ENCODE results near the gene CMBL. TPM values are rescaled to one million over a fixed set of nuclear protein-coding genes. Genes with fewer than 3 reads are reported as not detected.

The CMBL gene
- total RNA-seq, 1 donor from 2014 or later, result 20.5 TPM

DNA sequence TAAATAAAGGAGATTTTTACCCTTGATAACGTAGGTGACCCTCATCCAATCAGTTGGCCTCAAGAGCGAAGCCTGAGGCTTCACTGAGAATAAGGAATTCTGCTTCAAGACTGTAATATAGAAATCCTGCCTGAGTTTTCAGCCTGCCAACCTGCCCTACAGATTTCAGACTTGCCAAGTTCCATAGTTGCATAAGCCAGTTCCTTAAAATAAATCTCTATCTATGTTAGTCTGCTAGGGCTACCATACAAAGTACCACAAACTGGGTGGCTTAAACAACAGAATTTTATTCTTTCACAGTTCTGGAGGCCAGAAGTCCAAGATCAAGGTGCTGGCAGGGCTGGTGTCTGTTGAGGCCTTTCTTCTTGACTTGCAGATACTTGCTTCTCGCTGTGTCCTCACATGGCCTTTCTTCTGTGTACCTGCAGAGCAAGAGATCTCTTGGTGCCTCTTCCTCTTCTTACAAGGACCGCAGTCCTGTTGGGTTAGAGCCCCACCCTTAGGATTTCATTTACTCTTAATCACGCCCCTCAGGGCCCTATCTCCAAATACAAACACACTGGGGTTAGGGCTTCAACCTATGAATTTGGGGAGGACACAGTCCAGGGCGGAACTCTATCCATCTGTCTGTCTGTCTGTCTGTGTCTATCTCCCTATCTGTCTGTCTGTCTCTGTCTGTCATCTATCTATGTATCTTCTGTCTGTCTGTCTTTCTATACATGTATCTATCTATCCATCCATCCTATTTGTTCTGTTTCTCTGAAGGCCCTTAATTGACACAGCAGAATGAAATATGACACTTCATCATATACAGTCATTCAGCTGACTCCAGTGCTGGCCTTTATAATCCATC is 17.0 kb upstream of the CMBL start:
- Mint-ChIP-seq H3K9me3 (ENCODE audit: low read depth) (no peaks in the 10 kb centered on the region), H3K27ac (ENCODE audit: unreplicated experiment) (no peak overlapping the region), H3K27me3 (ENCODE audit: low read depth) (no peaks in the 10 kb centered on the region), H3K4me3 (ENCODE audit: unreplicated experiment) (no peak overlapping the region), H3K36me3 (ENCODE audit: low read depth) (no peaks in the 10 kb centered on the region), H3K4me1 (ENCODE audit: low read depth) (peaks cover 30% of the 10 kb centered on the region)
- TF ChIP-seq, protein P1, sequence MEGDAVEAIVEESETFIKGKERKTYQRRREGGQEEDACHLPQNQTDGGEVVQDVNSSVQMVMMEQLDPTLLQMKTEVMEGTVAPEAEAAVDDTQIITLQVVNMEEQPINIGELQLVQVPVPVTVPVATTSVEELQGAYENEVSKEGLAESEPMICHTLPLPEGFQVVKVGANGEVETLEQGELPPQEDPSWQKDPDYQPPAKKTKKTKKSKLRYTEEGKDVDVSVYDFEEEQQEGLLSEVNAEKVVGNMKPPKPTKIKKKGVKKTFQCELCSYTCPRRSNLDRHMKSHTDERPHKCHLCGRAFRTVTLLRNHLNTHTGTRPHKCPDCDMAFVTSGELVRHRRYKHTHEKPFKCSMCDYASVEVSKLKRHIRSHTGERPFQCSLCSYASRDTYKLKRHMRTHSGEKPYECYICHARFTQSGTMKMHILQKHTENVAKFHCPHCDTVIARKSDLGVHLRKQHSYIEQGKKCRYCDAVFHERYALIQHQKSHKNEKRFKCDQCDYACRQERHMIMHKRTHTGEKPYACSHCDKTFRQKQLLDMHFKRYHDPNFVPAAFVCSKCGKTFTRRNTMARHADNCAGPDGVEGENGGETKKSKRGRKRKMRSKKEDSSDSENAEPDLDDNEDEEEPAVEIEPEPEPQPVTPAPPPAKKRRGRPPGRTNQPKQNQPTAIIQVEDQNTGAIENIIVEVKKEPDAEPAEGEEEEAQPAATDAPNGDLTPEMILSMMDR (IDR thresholded peaks at IDR 0.05), result no peak
- no peak for DNase-seq (ENCODE audit: low spot score)

DNA sequence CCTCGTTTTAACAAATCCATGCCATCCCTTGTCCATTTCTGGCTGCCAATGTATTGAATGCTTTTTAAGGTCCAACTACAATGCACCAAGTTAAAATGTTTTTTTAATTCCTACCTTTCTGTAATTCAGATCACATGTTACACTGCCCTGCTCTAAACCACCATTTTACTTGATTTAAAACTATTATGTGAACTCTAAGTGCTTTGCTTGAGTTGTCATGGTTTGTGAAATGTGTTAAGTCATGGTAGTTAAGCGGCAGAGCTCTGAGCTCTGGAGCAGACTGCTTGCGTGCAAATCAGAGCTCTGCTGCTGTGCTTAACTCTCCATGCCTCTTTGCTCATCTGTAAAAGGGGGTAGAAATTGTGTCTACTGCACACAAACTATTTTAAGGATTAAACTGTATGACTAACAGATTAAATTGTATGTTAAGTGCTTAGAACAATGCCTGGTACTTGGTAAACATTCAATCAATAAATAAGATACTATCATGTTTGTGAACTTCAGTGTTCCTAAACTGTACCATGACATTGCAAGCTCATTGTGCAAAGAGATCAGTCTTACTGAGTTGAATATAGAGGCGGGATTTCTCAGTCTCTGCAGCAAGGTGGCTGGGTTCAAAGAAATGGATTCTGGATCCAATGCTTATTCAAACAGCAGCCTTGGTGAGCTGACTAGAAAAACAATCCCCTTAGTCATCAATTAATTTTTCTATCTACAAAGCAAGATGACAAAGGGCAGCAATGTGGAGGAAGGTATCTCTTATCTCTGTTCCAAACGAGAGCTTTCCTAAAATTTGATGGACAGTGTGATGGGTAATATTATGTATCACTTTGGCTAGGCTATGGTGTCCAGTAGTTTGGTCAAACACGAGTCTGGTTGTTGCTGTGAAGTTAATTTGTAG is 16.1 kb upstream of the CMBL start:
- H3K4me3 Mint-ChIP-seq (ENCODE audit: unreplicated experiment), result no peak overlapping the region
- H3K27me3 Mint-ChIP-seq (ENCODE audit: low read depth), result no peaks in the 10 kb centered on the region
- H3K9me3 Mint-ChIP-seq (ENCODE audit: low read depth), result no peaks in the 10 kb centered on the region
- TF ChIP-seq, protein P1 (IDR thresholded peaks at IDR 0.05), result no peak
- no peaks in the 10 kb centered on the region for H3K36me3 Mint-ChIP-seq (ENCODE audit: low read depth)
- no peak for DNase-seq (ENCODE audit: low spot score)
- no peak overlapping the region for H3K27ac Mint-ChIP-seq (ENCODE audit: unreplicated experiment)
- H3K4me1 Mint-ChIP-seq (ENCODE audit: low read depth), result peaks cover 21% of the 10 kb centered on the region

DNA sequence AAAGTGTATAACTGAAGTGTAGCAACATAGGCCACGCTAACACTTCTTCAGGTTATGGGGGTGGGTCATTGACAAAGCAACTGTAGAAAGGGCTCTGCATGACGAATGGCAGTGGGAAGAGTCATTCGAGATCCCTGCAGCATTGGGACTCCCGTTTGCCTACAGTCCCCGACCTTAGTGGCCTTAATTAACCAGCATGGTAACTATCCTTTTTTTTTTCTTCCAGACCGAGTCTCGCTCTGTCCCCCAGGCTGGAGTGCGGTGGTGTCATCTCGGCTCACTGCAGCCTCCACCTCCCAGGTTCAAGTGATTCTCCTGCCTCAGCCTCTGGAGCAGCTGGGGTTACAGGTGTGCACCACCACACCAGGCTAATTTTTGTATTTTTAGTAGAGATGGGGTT is 14.2 kb upstream of the CMBL start:
- Mint-ChIP-seq H3K36me3 (ENCODE audit: low read depth) (peaks cover 1% of the 10 kb centered on the region), H3K4me1 (ENCODE audit: low read depth) (peaks cover 14% of the 10 kb centered on the region), H3K4me3 (ENCODE audit: unreplicated experiment) (no peak overlapping the region), H3K27ac (ENCODE audit: unreplicated experiment) (no peak overlapping the region), H3K27me3 (ENCODE audit: low read depth) (no peaks in the 10 kb centered on the region), H3K9me3 (ENCODE audit: low read depth) (no peaks in the 10 kb centered on the region)
- TF ChIP-seq, protein P1 (IDR thresholded peaks at IDR 0.05), result no peak
- no peak for DNase-seq (ENCODE audit: low spot score)

DNA sequence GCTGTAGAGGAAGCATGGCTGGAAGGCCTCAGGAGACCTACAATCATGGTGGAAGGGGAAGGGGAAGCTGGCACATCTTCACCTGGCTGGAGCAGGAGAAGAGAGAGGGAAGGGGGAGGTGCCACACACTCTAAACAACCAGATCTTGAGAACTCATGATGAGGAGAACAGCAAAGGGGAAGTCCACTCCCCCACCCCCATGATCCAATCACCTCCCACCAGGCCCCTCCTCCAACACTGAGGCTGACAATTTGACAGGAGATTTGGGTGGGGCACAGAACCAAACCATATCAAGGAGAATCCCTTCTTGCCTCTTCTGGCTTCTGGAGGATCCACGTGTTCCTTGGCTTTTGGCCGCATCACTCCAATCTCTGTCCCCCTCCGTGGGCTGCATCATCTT is 13.1 kb upstream of the CMBL start:
- no peak overlapping the region for H3K4me3 Mint-ChIP-seq (ENCODE audit: unreplicated experiment)
- TF ChIP-seq, protein P1 (IDR thresholded peaks at IDR 0.05), result no peak
- H3K36me3 Mint-ChIP-seq (ENCODE audit: low read depth), result peaks cover 1% of the 10 kb centered on the region
- H3K4me1 Mint-ChIP-seq (ENCODE audit: low read depth), result peaks cover 14% of the 10 kb centered on the region
- no peaks in the 10 kb centered on the region for H3K9me3 Mint-ChIP-seq (ENCODE audit: low read depth)
- no peak overlapping the region for H3K27ac Mint-ChIP-seq (ENCODE audit: unreplicated experiment)
- DNase-seq (ENCODE audit: low spot score), result no peak
- H3K27me3 Mint-ChIP-seq (ENCODE audit: low read depth), result no peaks in the 10 kb centered on the region

DNA sequence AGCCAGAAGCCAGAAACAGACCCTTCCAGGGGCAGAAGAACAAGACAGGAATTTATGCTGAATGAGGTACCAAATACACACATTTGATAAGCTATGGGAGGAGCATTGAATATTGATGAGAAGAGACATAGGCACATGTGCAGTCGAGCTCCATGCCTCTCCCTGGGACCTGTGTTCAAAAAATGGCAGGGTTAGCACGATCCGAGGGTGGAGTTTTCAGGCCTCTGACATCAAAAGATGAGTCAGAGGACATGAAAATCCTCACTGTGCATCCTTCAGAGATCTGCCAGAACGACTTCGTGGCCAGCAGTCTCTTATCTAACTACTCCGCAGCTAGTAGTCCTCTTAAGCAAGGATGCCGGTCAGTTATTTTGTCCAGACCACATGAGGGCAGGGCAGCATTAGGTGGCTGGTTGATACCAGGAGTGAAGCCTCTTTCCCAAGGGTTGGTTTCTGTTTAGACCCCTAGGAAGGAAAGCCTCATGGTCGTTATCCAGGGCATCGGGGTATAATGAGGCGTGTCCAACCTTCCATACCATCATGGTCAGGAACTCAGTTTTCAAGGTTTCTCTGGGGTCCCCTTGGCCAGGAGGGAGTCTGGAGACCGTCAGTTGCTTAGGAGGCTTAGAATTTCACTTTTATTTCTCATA is 11.6 kb upstream of the CMBL start:
- TF ChIP-seq, protein P1 (IDR thresholded peaks at IDR 0.05), result peak; percentile 21
- Mint-ChIP-seq H3K4me3 (ENCODE audit: unreplicated experiment) (no peak overlapping the region), H3K36me3 (ENCODE audit: low read depth) (peaks cover 1% of the 10 kb centered on the region), H3K9me3 (ENCODE audit: low read depth) (no peaks in the 10 kb centered on the region), H3K4me1 (ENCODE audit: low read depth) (peaks cover 6% of the 10 kb centered on the region), H3K27ac (ENCODE audit: unreplicated experiment) (no peak overlapping the region), H3K27me3 (ENCODE audit: low read depth) (no peaks in the 10 kb centered on the region)
- DNase-seq (ENCODE audit: low spot score), result no peak
